A204.1 (cell line): ENCODE measurements around the gene KCND3.

ENCODE experiments used
- FAIRE-seq: peaks from 2 replicates; lab custom pipeline; 2012; peaks lifted over from hg19 to GRCh38; lab: Jason Lieb, UNC

KCND3 gene

GRCh38 chr1:111988377-111988742, 1.1 kb downstream of the KCND3 start:
- no peak for FAIRE-seq

- FAIRE-seq = no peak
Measured at GRCh38 chr1:111987502-111987901, 2.0 kb downstream of the KCND3 start.

DNA sequence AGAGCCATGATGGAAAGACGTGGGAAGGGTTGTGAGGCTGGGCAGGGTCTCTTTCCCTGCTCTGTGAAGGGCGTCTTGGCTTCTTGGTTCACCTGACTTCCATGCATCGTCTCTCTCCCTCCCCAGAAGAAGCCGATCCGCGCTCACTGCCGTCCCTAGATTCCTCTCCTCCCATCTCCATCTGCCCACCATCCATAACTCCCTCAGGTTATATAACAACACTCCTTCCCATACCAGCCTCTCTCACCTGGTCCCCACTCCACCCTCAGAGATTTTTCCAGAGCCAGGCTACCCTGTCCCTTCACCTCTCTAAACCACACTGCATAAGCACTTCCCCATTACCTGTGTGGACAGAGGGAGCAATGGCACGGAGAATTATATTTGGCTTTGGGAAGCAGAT, 6.0 kb downstream of the KCND3 start:
- FAIRE-seq = no peak

- FAIRE-seq = no peak
Measured at GRCh38 chr1:111982428-111982827, 7.0 kb downstream of the KCND3 start.

GRCh38 chr1:111981871-111982270, 7.6 kb downstream of the KCND3 start:
- no peak for FAIRE-seq

DNA sequence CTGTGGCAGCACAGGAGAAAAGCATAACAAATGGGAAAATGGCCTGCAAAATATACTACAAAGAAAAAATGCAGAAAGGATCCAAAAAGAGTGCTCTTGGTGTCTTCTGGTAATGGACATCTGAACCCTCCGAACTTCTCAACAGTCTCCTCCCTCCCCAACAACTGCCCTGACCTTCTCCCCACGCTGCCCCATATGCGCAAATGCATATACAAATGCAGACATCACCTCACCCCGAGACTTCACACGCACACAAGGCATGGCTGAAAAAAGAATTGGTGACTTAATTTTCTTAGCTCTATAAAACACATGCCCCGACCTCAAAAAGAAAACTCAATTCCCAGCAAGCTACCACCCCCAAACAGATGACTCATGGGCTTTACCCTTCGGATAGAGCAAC, 8.4 kb downstream of the KCND3 start:
- no peak for FAIRE-seq

DNA sequence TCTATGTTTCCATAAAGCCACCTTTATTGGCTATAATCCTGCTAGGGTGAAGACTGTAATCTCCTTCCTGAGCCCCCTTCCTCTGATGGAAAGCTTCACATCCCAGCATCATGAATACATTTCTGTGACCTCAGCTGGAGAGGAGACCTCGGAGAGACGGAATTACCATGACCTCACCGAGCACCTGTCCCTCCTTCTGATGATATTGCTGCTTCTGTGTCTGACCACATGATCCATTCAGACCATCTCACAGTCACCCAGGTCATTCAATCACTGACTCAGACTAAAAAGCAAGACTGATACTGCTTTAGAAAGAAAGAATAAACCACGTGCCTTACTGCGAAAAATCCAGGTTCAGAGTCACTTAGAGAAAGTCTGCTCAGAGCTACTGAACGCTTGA, 8.8 kb downstream of the KCND3 start:
- no peak for FAIRE-seq

DNA sequence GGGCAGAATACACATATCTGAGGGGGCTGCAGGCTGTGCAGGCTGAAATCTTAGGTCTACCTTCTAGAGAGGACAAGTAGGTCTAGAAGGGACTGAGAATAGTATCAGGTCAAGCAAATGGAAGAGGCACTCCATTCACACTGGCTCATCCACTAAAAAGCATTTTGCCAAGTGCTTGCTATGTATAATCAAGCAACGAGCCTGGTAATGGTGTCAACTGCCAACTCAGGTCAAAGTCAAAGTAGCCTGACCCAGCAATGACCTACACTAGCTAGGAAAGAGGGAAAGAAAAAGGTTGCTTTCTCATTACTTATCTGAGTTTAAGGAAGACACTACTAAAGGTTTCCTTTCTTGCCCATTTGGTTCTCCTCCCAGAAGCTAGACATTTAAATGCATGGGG, 10.8 kb downstream of the KCND3 start:
- FAIRE-seq = no peak

GRCh38 chr1:111977378-111977777, 12.1 kb downstream of the KCND3 start:
- no peak for FAIRE-seq

GRCh38 chr1:111976842-111977241, 12.6 kb downstream of the KCND3 start:
- no peak for FAIRE-seq

DNA sequence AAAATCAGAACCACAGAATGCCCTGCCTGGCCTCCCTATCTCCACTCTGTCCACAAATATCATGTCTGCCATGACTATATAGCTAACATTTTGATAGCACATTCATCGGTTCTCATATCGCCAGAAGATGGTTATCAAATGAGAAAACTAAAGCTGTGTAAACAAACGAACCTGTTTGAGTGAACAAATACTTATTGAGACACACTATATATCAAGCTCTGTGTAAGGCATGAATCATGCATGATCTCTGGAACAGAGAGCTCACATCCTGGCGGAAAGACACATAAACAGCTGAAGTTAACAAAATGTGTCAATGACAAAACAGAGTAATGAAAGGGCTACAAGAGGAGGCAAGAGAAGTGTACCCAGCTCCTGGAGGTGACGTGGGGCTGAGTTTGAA, 13.1 kb downstream of the KCND3 start:
- FAIRE-seq = no peak

DNA sequence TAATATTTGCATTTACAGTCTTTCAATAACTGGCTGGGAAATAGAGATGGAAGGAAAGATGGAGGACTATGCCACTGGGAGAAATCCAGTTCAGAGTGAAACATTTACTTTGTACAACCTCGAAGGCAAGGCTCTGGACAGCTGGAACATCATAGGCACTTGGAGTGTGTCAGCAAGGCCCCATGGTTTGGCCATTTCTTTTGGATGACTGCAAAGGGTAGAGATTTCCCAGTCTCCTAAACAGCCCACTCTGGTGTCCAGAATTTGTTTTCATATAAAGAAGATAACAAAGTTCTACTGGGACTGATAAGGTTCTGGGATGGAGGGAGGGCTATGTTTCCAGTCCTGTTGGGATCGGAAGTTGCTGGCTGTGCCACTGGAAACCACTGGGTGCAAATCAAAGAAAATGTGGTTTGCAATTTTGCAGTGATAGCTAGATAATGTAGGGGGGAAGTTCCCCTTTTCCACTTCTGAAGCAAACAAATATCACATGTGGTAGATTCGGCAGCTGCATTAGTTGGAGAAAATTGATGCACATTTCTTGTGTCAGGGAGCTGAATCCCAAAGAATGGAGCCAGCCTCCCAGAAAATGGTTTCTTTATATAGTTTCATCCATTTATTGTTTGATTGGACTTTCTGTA, 16.2 kb downstream of the KCND3 start:
- no peak for FAIRE-seq

DNA sequence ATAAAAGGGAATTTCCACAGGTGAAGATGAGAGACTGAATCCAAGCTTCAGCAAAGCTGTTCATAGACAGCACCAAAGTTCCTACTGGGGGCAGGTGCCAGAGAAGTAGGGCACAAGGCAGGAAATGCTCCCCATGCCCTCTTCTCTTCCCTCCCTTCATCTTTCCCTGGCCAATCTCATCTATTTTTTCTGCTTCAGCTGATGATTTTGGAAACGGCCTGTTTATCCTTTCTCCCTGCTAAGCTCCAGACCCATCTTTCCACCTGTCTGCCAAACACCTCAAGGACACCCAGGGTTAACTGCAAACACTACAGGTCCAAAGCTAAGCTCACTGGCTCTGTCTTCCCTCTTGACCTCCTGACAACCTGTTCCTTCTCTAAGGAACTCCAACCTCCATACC, 18.1 kb downstream of the KCND3 start:
- no peak for FAIRE-seq

GRCh38 chr1:111968511-111968910, 21.0 kb downstream of the KCND3 start:
- no peak for FAIRE-seq

DNA sequence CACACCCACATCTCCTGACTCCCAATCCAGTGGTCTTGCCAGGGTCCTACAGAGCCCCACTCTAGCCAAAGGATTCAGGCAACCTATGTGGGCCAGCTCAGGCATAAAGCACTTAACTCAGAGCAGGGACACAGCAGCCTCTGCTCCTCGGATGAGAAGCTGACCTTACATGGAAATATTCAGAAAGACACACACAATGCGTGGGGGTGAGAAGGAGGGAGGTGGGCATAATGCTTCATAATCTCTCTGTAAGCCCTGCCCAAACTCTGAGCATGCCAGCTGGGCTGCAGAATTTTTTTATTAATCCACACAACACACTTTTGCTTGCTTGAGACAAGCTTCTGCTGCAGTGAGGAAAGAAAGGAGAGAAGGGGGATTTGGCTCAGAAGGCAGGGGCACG, 21.6 kb downstream of the KCND3 start:
- FAIRE-seq = no peak

DNA sequence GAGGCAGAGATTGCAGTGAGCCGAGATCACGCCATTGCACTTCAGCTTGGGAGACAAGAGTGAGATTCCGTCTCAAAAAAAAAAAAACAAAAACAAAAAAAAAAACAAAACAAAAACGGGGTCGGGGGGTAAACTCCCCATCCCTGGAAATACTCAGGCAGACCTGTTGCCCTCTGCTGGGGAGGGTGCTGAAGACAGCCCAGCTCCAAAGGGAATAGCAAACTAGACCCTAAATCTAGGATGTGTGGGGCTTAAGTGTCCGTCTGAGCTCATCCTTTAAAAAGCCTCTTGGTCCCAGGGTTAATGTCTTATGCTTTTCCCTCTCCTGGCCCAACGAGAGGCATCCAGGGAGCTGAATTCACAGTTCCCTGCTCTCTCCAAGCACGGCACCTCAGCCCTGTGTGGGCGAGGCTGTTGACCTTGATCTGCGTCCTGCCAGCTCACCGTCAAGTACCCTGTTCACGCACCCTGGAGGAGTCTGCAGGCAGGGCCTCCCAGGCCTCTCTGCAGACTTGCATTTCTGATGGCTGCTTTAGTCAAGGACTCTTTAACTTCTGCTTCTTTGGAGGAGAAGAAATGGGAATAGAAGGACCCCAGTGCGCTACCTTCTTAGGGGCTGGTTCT, 22.3 kb downstream of the KCND3 start:
- no peak for FAIRE-seq

DNA sequence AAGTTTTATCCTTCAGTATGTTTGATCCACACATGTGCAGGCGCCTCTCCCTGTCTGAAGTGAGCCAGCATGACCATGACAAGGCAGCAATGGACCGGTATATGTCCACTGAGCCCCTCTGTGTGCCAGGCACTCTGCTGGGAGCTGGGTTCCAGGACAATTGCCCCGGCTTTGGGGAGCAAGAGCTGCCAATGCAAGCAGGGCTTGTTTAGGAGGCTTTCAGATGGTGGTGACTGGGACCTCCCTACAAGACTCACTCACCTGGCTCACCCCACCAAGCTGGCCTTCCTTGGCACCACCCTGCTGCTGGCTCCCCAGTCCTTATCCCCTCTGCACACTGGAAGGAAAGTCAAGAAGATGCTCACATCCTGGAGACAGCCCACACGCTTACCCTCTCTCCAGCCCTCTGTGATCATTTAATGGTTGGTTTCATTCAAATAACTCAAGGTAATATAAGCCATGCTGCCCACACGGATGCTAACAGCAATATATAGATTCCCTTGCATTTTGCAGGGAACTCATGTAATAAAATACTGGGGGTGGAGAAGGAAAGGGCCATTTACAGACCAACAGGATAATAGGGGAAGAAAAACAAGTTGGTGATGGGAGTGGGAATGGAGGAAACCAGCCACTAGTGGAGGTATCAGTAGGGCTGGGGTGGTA, 23.6 kb downstream of the KCND3 start:
- FAIRE-seq = no peak

- no peak for FAIRE-seq
Measured at GRCh38 chr1:111963985-111964738, 25.3 kb downstream of the KCND3 start.

- no peak for FAIRE-seq
Measured at GRCh38 chr1:111961773-111962565, 27.5 kb downstream of the KCND3 start.

DNA sequence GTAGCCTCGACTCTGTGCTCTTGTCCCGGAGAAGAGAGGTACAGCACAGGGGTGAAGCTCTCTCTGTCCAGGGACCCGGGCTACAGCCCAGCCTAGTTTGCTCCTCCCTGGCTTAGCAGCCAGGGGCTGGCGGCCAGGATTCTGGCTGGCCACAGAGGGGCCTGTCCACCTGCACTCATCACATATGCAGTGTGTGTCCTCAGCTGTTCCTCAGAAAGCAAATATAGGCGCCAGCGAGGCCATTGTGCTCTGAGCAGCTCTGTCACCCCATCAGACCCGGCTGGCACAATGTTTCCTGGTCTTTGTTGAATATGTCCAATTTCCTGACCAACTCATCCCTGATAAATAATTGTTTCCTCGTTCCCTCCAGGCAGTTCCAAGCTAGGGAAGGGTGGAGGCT, 28.5 kb downstream of the KCND3 start:
- FAIRE-seq = no peak

DNA sequence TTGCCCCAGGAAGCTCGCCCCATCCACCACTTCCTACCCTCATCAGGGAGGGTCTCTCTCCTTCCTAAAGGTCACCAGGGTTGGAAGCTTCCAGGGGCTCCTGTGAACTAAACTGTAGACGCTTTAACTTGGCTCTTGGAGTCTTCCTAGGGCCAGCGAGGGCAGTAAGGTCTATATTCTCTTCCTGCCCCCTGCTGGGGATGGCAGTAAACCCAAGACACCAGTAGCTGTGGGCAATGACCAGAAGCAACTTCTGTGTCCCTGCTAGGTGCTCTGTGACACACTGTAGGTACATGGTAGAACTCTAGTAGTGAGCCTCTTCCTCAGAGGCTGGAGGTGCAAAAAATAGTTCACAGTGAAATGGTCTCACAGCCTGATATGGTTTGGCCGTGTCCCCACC, 30.0 kb downstream of the KCND3 start:
- FAIRE-seq = no peak

DNA sequence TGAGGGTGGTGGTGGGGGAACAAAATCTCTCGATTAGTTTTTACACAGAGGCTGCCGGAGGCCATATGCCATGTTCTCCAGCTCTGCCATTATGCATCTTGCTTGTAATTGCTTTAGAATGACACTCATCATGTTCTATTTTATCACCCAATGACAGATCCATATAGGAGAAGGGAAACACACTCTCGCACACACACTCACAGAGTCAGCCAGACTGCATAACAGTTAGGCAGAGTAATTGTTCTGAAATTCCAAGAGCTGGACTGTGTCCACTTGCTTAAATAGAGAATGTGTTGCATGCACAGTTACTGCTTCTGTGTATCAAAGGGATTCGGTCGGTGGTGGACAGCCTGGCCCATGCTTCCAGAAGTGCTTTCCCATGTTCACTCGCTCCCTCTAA, 30.6 kb downstream of the KCND3 start:
- FAIRE-seq = no peak

GRCh38 chr1:111958075-111958474, 31.4 kb downstream of the KCND3 start:
- no peak for FAIRE-seq
